Osteocyte (in vitro differentiated cells): ENCODE data around the gene CD200. TPM values are rescaled to one million over a fixed set of nuclear protein-coding genes. Genes with fewer than 3 reads are reported as not detected.

Experiments used
- DNase-seq: peaks from one replicate; pipeline ENCODE4 v3.0.0; 2021; ENCODE audit warnings: mixed read lengths; ENCODE audit not compliant: unreplicated experiment; ENCODE audit errors: extremely low spot score
- H3K27ac Mint-ChIP-seq: one replicate; pipeline ENCODE4 v1.8.0; 2021; ENCODE audit warnings: mild to moderate bottlenecking, mixed read lengths; ENCODE audit not compliant: unreplicated experiment
- H3K27me3 Mint-ChIP-seq: one replicate; pipeline ENCODE4 v1.8.0; 2021; ENCODE audit warnings: mixed read lengths; ENCODE audit not compliant: unreplicated experiment
- H3K36me3 Mint-ChIP-seq: one replicate; pipeline ENCODE4 v1.8.0; 2021; ENCODE audit warnings: mixed read lengths; ENCODE audit not compliant: unreplicated experiment
- H3K4me1 Mint-ChIP-seq: one replicate; pipeline ENCODE4 v1.8.0; 2021; ENCODE audit warnings: mixed read lengths; ENCODE audit not compliant: unreplicated experiment
- H3K4me3 Mint-ChIP-seq: one replicate; pipeline ENCODE4 v1.8.0; 2021; ENCODE audit warnings: mild to moderate bottlenecking, moderate library complexity, mixed read lengths; ENCODE audit not compliant: unreplicated experiment
- H3K9me3 Mint-ChIP-seq: one replicate; pipeline ENCODE4 v1.8.0; 2021; ENCODE audit warnings: mixed read lengths; ENCODE audit not compliant: unreplicated experiment
- CTCF ChIP-seq: fragments of 200-600 bp; sonication (generic); IDR thresholded peaks from 2 replicates; pipeline ENCODE4 v1.5.0; 2021; ENCODE audit warnings: antibody characterized with exemption, mild to moderate bottlenecking, moderate library complexity
- total RNA-seq: library from RNA; stranded (reverse); gene quantifications from 2 replicates; pipeline ENCODE4 v1.2.1, GENCODE V29; 2021

The CD200 gene
- total RNA-seq, 1 donor from 2014 or later: 0.27 TPM

- DNase-seq: no peak
- Mint-ChIP-seq H3K4me1 (peaks cover 8% of the 10 kb centered on the region), H3K36me3 (no peaks in the 10 kb centered on the region), H3K27ac (no peak overlapping the region), H3K27me3 (peaks cover 13% of the 10 kb centered on the region), H3K4me3 (no peak overlapping the region), H3K9me3 (no peaks in the 10 kb centered on the region)
- no peak for TF ChIP-seq CTCF
Observed at GRCh38 chr3:112298781-112299180, 34.2 kb upstream of the CD200 start.

GRCh38 chr3:112302150-112302830 is 30.7 kb upstream of the CD200 start:
- DNase-seq: no peak
- H3K36me3 Mint-ChIP-seq: no peaks in the 10 kb centered on the region

GRCh38 chr3:112302881-112303763 is 29.8 kb upstream of the CD200 start:
- TF ChIP-seq CTCF: no peak
- Mint-ChIP-seq H3K9me3 (no peaks in the 10 kb centered on the region), H3K4me3 (no peak overlapping the region)

More at GRCh38 chr3:112302150-112302830, 30.7 kb upstream of the CD200 start:
- no peak overlapping the region for H3K27ac Mint-ChIP-seq
- no peak overlapping the region for H3K4me3 Mint-ChIP-seq
- no peak for TF ChIP-seq CTCF
- no peaks in the 10 kb centered on the region for H3K9me3 Mint-ChIP-seq
- H3K4me1 Mint-ChIP-seq: peaks cover 1% of the 10 kb centered on the region
- H3K27me3 Mint-ChIP-seq: peaks cover 13% of the 10 kb centered on the region

GRCh38 chr3:112303764-112304325 is 29.1 kb upstream of the CD200 start:
- H3K9me3 Mint-ChIP-seq: no peaks in the 10 kb centered on the region
- H3K27me3 Mint-ChIP-seq: peaks cover 6% of the 10 kb centered on the region
- H3K27ac Mint-ChIP-seq: no peak overlapping the region
- no peak overlapping the region for H3K4me3 Mint-ChIP-seq
- H3K4me1 Mint-ChIP-seq: no peaks in the 10 kb centered on the region
- no peak for TF ChIP-seq CTCF
- no peaks in the 10 kb centered on the region for H3K36me3 Mint-ChIP-seq
- no peak for DNase-seq

More at GRCh38 chr3:112302881-112303763, 29.8 kb upstream of the CD200 start:
- DNase-seq: no peak
- H3K36me3 Mint-ChIP-seq: no peaks in the 10 kb centered on the region
- peaks cover 10% of the 10 kb centered on the region for H3K27me3 Mint-ChIP-seq
- H3K4me1 Mint-ChIP-seq: no peaks in the 10 kb centered on the region
- no peak overlapping the region for H3K27ac Mint-ChIP-seq

- peaks cover 6% of the 10 kb centered on the region for H3K27me3 Mint-ChIP-seq
- DNase-seq: no peak
- H3K27ac Mint-ChIP-seq: no peak overlapping the region
- peak; percentile 40 for TF ChIP-seq CTCF
- H3K4me1 Mint-ChIP-seq: no peaks in the 10 kb centered on the region
- no peak overlapping the region for H3K4me3 Mint-ChIP-seq
- no peaks in the 10 kb centered on the region for H3K36me3 Mint-ChIP-seq
- no peaks in the 10 kb centered on the region for H3K9me3 Mint-ChIP-seq
Observed at GRCh38 chr3:112304611-112305010, 28.3 kb upstream of the CD200 start.
